CD14-positive monocyte (primary cell): Measurements from ENCODE around the gene WDR91. TPM values are rescaled to one million over a fixed set of nuclear protein-coding genes. Genes with fewer than 3 reads are reported as not detected.
A peak's percentile ranks its signal among the peaks of the same experiment; 100 is the strongest.

Source experiments
- DNase-seq, 3 donors: peaks; one replicate each; pipeline ENCODE4 v3.0.0-alpha.2; 2011 to 2022
- H2AFZ ChIP-seq: 2 replicates; pipeline ENCODE4 v1.6.0; 2012; ENCODE audit warnings: mild to moderate bottlenecking, low read depth, low read length, inconsistent platforms; ENCODE audit not compliant: insufficient read depth, poor library complexity, severe bottlenecking
- H3K27ac ChIP-seq, 2 donors: 1 replicate in 1 of 2; 2 replicates in 1 of 2; pipeline ENCODE4 v1.5.1; 2012 to 2013; ENCODE audit warnings: low read length in 2 of 2, control low read depth in 1 of 2, inconsistent platforms in 1 of 2, low read depth in 1 of 2, mild to moderate bottlenecking in 1 of 2
- H3K27me3 ChIP-seq, 2 donors: one replicate each; pipeline versions ENCODE4 v1.6.0 to v1.6.1; 2011 to 2013; ENCODE audit warnings: low read length in 2 of 2; ENCODE audit not compliant: control insufficient read depth in 2 of 2, insufficient read depth in 2 of 2
- H3K36me3 ChIP-seq, 2 donors: replicated peaks in 1 of 2; 1 replicate in 1 of 2; 2 replicates in 1 of 2; pipeline versions ENCODE4 v1.5.1 to v1.6.1; 2012 to 2013; ENCODE audit warnings: low read length in 2 of 2, control low read depth in 1 of 2, inconsistent platforms in 1 of 2, mild to moderate bottlenecking in 1 of 2; ENCODE audit not compliant: insufficient read depth in 2 of 2, control insufficient read depth in 1 of 2
- H3K4me1 ChIP-seq, 2 donors: 1 replicate in 1 of 2; 2 replicates in 1 of 2; pipeline versions ENCODE4 v1.5.1 to v1.6.1; 2012 to 2013; ENCODE audit warnings: low read length in 2 of 2, control low read depth in 1 of 2, inconsistent platforms in 1 of 2, mild to moderate bottlenecking in 1 of 2, moderate library complexity in 1 of 2; ENCODE audit not compliant: insufficient read depth in 2 of 2, control insufficient read depth in 1 of 2
- H3K4me2 ChIP-seq: replicated peaks from 2 replicates; pipeline ENCODE3; 2012; ENCODE audit warnings: low read length, moderate library complexity, mild to moderate bottlenecking; ENCODE audit not compliant: poor library complexity, severe bottlenecking; ENCODE audit errors: extremely low read depth
- H3K4me3 ChIP-seq, 3 experiments: fragments of 200-600 bp in 1 of 3; sonication (generic) in 1 of 3; replicated peaks in 1 of 3; 1 replicate in 2 of 3; 2 replicates in 1 of 3; pipeline ENCODE4 v1.5.1; 2011 to 2013; ENCODE audit warnings: low read length in 3 of 3, mild to moderate bottlenecking in 3 of 3, control low read depth in 2 of 3, low read depth in 2 of 3, inconsistent platforms in 1 of 3, moderate library complexity in 1 of 3
- H3K79me2 ChIP-seq: 2 replicates; pipeline ENCODE4 v1.6.0; 2012; ENCODE audit warnings: mild to moderate bottlenecking, control low read depth, inconsistent platforms, low read length, moderate library complexity; ENCODE audit not compliant: insufficient read depth
- H3K9ac ChIP-seq: 2 replicates; pipeline ENCODE4 v1.6.0; 2017; ENCODE audit warnings: low read length, mild to moderate bottlenecking; ENCODE audit not compliant: insufficient read depth, poor library complexity, severe bottlenecking
- H3K9me3 ChIP-seq, 2 donors: replicated peaks in 1 of 2; 1 replicate in 1 of 2; 2 replicates in 1 of 2; pipeline versions ENCODE4 v1.5.1 to v1.6.1; 2012 to 2013; ENCODE audit warnings: low read length in 2 of 2, control low read depth in 1 of 2; ENCODE audit not compliant: control insufficient read depth in 1 of 2, insufficient read depth in 1 of 2
- H4K20me1 ChIP-seq: 2 replicates; pipeline ENCODE4 v1.6.0; 2012; ENCODE audit warnings: mild to moderate bottlenecking, low read length, control low read depth, moderate library complexity; ENCODE audit not compliant: insufficient read depth
- H3K27ac Mint-ChIP-seq, 7 donors: one replicate each; pipeline ENCODE4 v1.8.0; 2020; ENCODE audit warnings: mild to moderate bottlenecking in 7 of 7, mixed read lengths in 7 of 7, moderate library complexity in 6 of 7, inconsistent platforms in 2 of 7
- H3K27me3 Mint-ChIP-seq, 3 donors: one replicate each; pipeline ENCODE4 v1.8.0; 2021 to 2022; ENCODE audit warnings: low read depth in 3 of 3, mild to moderate bottlenecking in 3 of 3, mixed read lengths in 3 of 3, moderate library complexity in 3 of 3, inconsistent platforms in 1 of 3
- H3K36me3 Mint-ChIP-seq, 2 donors: one replicate each; pipeline ENCODE4 v1.8.0; 2020; ENCODE audit warnings: mixed read lengths in 2 of 2, inconsistent platforms in 1 of 2, mild to moderate bottlenecking in 1 of 2
- H3K4me1 Mint-ChIP-seq: one replicate; pipeline ENCODE4 v1.8.0; 2020; ENCODE audit warnings: mild to moderate bottlenecking, mixed read lengths
- H3K4me3 Mint-ChIP-seq, 2 donors: one replicate each; pipeline ENCODE4 v1.8.0; 2020; ENCODE audit warnings: mild to moderate bottlenecking in 2 of 2, mixed read lengths in 2 of 2, moderate library complexity in 1 of 2
- H3K9me3 Mint-ChIP-seq, 7 donors: one replicate each; pipeline ENCODE4 v1.8.0; 2020 to 2022; ENCODE audit warnings: mixed read lengths in 7 of 7, mild to moderate bottlenecking in 6 of 7, moderate library complexity in 6 of 7, inconsistent platforms in 2 of 7
- WGBS: methylation state at CpG from one replicate; pipeline ENCODE4 v1.1.5; 2013; ENCODE audit warnings: missing lambda C conversion rate; ENCODE audit not compliant: insufficient coverage; 5-methylcytosine and 5-hydroxymethylcytosine counted together
- intact Hi-C, 2 donors: fragments of 100-400 bp; cut with micrococcal nuclease; formaldehyde crosslinking; loops; one replicate each; pipeline versions ENCODE4 v1.15.0 to v1.15.1; 2023
- polyA plus RNA-seq, 3 donors: library from polyadenylated mRNA; depleted of rRNA in 1 of 3; unstranded in 2 of 3; stranded (reverse) in 1 of 3; fragments of 300-500 nt in 2 of 3; fragments of >200 nt in 1 of 3; fragmentation: Illumina TruSeq in 2 of 3; gene quantifications; 1 replicate in 2 of 3; 2 replicates in 1 of 3; pipeline ENCODE4 v1.2.3, GENCODE V29; 2012 to 2021
- TF ChIP-seq, protein P1 (sequence below): fragments of 200-600 bp; IDR thresholded peaks from one replicate; pipeline ENCODE4 v1.8.0; 2022; ENCODE audit warnings: antibody characterized with exemption, mild to moderate bottlenecking

The WDR91 gene
- polyA plus RNA-seq, 3 donors = 2.5 to 35.0 (median 3.9) TPM

DNA sequence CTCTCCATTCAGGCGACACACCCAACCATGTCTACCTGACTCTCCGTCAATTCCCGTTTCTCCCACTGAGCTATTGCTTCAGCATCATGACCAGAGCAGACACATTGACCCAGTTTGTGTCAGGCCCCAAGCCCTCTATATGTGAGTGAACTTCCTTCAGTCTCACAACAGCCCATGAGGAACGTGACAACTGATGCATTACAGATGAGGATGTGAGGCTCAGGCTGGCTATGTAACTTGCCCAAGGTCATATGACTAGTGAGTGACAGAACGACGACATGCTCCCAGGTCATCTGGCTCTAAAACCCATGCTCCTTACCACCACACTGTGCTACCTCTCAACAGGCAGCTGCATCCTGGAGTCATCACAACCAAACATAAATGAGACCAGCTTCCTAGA, 59.8 kb downstream of the WDR91 start:
- H3K9me3 ChIP-seq = peaks cover 5 to 12% of the 10 kb centered on the region in 2 donors
- Mint-ChIP-seq H3K27me3 (no peaks in the 10 kb centered on the region), H3K27ac (peak overlapping the region; percentile 99 to 100 (median 99)), H3K9me3 (peaks cover 12 to 37% (median 20%) of the 10 kb centered on the region in 7 donors), H3K4me3 (peak overlapping the region in 1 of 2 donors; percentile 88), H3K4me1 (peaks cover 61% of the 10 kb centered on the region), H3K36me3 (peaks cover 31 to 49% of the 10 kb centered on the region in 2 donors)
- H4K20me1 ChIP-seq = no peaks in the 10 kb centered on the region
- peak overlapping the region; percentile 88 to 99 for H3K27ac ChIP-seq
- peak overlapping the region in 1 of 3 experiments; percentile 81 for H3K4me3 ChIP-seq
- H3K4me1 ChIP-seq = peaks cover 52 to 60% of the 10 kb centered on the region in 2 donors
- peak overlapping the region; percentile 75 for H3K9ac ChIP-seq
- H3K4me2 ChIP-seq = peak overlapping the region; percentile 77
- no peaks in the 10 kb centered on the region for H3K27me3 ChIP-seq
- H3K79me2 ChIP-seq = peaks cover 71% of the 10 kb centered on the region
- intact Hi-C loops = loop anchor here in 1 of 2 donors (2.0 to 5.0 kb wide), 2 partner anchors 17 to 56 kb away; no protein-coding TSS in a partner anchor
- peaks cover 0 to 12% of the 10 kb centered on the region in 2 donors for H3K36me3 ChIP-seq
- TF ChIP-seq, protein P1, sequence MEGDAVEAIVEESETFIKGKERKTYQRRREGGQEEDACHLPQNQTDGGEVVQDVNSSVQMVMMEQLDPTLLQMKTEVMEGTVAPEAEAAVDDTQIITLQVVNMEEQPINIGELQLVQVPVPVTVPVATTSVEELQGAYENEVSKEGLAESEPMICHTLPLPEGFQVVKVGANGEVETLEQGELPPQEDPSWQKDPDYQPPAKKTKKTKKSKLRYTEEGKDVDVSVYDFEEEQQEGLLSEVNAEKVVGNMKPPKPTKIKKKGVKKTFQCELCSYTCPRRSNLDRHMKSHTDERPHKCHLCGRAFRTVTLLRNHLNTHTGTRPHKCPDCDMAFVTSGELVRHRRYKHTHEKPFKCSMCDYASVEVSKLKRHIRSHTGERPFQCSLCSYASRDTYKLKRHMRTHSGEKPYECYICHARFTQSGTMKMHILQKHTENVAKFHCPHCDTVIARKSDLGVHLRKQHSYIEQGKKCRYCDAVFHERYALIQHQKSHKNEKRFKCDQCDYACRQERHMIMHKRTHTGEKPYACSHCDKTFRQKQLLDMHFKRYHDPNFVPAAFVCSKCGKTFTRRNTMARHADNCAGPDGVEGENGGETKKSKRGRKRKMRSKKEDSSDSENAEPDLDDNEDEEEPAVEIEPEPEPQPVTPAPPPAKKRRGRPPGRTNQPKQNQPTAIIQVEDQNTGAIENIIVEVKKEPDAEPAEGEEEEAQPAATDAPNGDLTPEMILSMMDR = no peak
- 19% methylated on average over 5 of the region's 6 CpGs for WGBS
- H2AFZ ChIP-seq = no peak overlapping the region
- DNase-seq = peak; percentile 94 to 96 (median 95)

DNA sequence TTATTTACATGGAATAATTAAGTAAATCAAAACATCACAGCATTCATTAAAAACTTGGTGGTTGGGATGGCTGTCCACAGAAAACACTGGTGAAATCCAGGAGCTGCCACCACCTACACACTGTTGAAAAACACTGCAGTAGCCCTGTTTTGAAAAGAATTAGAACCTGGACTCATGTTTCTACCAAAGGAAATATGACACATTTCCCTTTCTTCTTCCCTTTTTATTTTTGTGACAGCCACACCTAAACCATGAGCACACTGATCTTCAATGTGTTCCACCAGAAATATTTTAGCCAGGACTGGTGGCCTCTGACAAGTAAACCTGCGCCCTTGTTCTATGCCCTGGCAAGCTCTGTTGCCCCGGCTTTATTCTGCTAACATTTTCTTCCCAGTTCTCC, 60.2 kb downstream of the WDR91 start:
- peaks cover 52 to 60% of the 10 kb centered on the region in 2 donors for H3K4me1 ChIP-seq
- no peaks in the 10 kb centered on the region for H4K20me1 ChIP-seq
- intact Hi-C loops = loop anchor here in 1 of 2 donors (2.0 to 5.0 kb wide), 2 partner anchors 18 to 56 kb away; no protein-coding TSS in a partner anchor
- H3K36me3 ChIP-seq = peaks cover 0 to 8% of the 10 kb centered on the region in 2 donors
- 43% methylated on average over 2 of the region's 2 CpGs for WGBS
- H2AFZ ChIP-seq = no peak overlapping the region
- peak overlapping the region; percentile 75 for H3K9ac ChIP-seq
- H3K36me3 Mint-ChIP-seq = peaks cover 27 to 45% of the 10 kb centered on the region in 2 donors
- peak overlapping the region; percentile 88 to 99 for H3K27ac ChIP-seq
- H3K4me3 Mint-ChIP-seq = peak overlapping the region; percentile 88 to 96
- peak overlapping the region; percentile 77 for H3K4me2 ChIP-seq
- H3K27me3 Mint-ChIP-seq = no peaks in the 10 kb centered on the region
- peak overlapping the region in 1 of 3 experiments; percentile 81 for H3K4me3 ChIP-seq
- H3K27ac Mint-ChIP-seq = peak overlapping the region; percentile 99 to 100 (median 99)
- TF ChIP-seq, protein P1 = no peak
- peaks cover 63% of the 10 kb centered on the region for H3K4me1 Mint-ChIP-seq
- H3K9me3 ChIP-seq = peaks cover 5 to 8% of the 10 kb centered on the region in 2 donors
- peak; percentile 67 to 75 (median 68) for DNase-seq
- H3K27me3 ChIP-seq = no peaks in the 10 kb centered on the region
- H3K9me3 Mint-ChIP-seq = peaks cover 9 to 33% (median 16%) of the 10 kb centered on the region in 7 donors
- peaks cover 67% of the 10 kb centered on the region for H3K79me2 ChIP-seq
